ENCODE measurements around the gene TM9SF1. TPM values are rescaled to one million over a fixed set of nuclear protein-coding genes. Genes with fewer than 3 reads are reported as not detected.

TM9SF1 gene
- total and polyA plus RNA-seq, 2 of the 13 experiments (the other 11 are each of a cell fraction or from before 2014, with no cell fraction given), result 83.2 to 110 TPM

DNA sequence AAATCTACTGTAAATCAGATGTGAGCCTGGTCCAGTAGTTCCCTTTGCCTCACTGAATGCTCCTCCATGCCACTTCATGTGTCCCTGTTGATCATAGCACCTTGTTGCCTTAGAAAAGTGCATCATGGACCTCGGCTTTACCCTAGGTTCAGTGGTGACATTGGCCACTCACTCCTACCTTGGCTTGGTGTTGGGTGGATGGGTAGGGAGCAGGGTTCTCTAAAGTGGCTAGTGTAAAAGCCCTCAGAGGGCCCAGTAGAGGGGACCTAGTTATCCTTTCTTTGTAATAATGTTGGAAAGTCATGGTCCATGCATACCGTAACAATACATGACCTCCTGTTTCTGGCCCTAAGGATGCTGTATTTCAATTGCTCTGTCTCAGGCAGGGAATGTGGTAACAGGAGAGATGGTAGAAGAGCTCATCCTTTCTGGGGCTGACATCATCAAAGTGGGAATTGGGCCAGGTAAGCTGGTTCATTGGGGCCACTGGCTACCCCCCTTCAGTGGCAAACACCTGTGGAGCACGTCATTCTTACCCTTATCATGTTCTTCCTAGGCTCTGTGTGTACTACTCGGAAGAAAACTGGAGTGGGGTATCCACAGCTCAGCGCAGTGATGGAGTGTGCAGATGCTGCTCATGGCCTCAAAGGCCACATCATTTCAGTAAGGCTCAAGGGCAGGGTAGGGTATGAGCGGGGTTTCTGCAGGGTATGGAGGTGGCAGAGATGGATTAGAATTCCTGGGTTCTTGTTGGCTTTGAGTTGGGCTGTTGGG, 41.6 kb upstream of the TM9SF1 start:
- ChIA-PET POLR2A (interaction anchor here (1.1 to 18.0 kb wide), 6 partner anchors 8 to 122 kb away, joined by 3 to 850 read pairs (median 44); partner anchors contain the start of genes CHMP4A, CIDEB, DCAF11 and DHRS1), CTCF (ENCODE audit: low intra/inter-chr PET ratio, low total read pairs) (no interaction called here)
- Histone ChIP-seq H3K9ac (ENCODE audit: insufficient read depth, low read depth, low read length) (no peak overlapping the region), H3K4me1 (ENCODE audit: insufficient read depth, low read length) (peaks cover 47% of the 10 kb centered on the region), H3K9me3 (ENCODE audit: low read length) (no peaks in the 10 kb centered on the region), H3K4me2 (ENCODE audit: low read depth, low read length) (no peak overlapping the region), H3K36me3 (replicated peaks in 1 of 2; ENCODE audit: control insufficient read depth in 1 of 2, insufficient read depth in 2 of 2, low read length in 2 of 2) (peaks cover 44 to 70% of the 10 kb centered on the region in 2 experiments), H3K27me3 (ENCODE audit: control insufficient read depth in 1 of 2, insufficient read depth in 2 of 2, low read length in 2 of 2) (no peaks in the 10 kb centered on the region; a peak in 1 of 5 replicates), H3K4me3 (replicated peaks in 1 of 3; ENCODE audit: insufficient read depth in 1 of 3, low read depth in 2 of 3, low read length in 3 of 3) (no peak overlapping the region), H3K27ac (ENCODE audit: extremely low read length, insufficient read depth, low read length) (no peak overlapping the region), H3K79me2 (ENCODE audit: insufficient read depth, low read length) (peaks cover 39% of the 10 kb centered on the region), H4K20me1 (ENCODE audit: insufficient read depth, low read length) (peaks cover 5% of the 10 kb centered on the region; the same call in 1 of the 2 replicates), H2AFZ (ENCODE audit: low read length) (no peak overlapping the region)
- intact Hi-C loops (cut with micrococcal nuclease; ENCODE audit: unreplicated experiment), result loop anchor here (10.0 kb wide), 1 partner anchor 1188 kb away; no protein-coding TSS in a partner anchor
- 99% methylated on average over 6 of the region's 6 CpGs for WGBS (ENCODE audit: low lambda C conversion rate)
- in situ Hi-C loops (cut with HindIII; ENCODE audit: extremely low pct_ligation_motif_present, low pct_unique_long_range_greater_than_20kb), result no loop called here
- FAIRE-seq (no peak), DNase-seq (ENCODE audit: low spot score) (no peak), ATAC-seq (no peak)
- BruUV-seq (replicated peaks), result no TSS peak
- TF ChIP-seq ZNF609 (CRISPR knock-in tag; IDR thresholded peaks at IDR 0.05; ENCODE audit: borderline replicate concordance), result peak; percentile 51; the same call in 1 of the 2 replicates
- TF ChIP-seq HOXA7 (CRISPR knock-in tag; IDR thresholded peaks at IDR 0.05), result no peak
- TF ChIP-seq, protein P1, sequence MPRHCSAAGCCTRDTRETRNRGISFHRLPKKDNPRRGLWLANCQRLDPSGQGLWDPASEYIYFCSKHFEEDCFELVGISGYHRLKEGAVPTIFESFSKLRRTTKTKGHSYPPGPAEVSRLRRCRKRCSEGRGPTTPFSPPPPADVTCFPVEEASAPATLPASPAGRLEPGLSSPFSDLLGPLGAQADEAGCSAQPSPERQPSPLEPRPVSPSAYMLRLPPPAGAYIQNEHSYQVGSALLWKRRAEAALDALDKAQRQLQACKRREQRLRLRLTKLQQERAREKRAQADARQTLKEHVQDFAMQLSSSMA (CRISPR knock-in tag; IDR thresholded peaks at IDR 0.05), result 0 out of 2 replicates have a peak, but pooled peaks have one; percentile 38
- TF ChIP-seq SSRP1 (CRISPR knock-in tag; IDR thresholded peaks at IDR 0.05), result peak; percentile 90
- peak; percentile 56; the same call in 1 of the 2 replicates for TF ChIP-seq POLR2G (IDR thresholded peaks at IDR 0.05; ENCODE audit: low read depth, low read length)
- 0 out of 2 replicates have a peak, but pooled peaks have one; percentile 64 for TF ChIP-seq HOXA9 (CRISPR knock-in tag; IDR thresholded peaks at IDR 0.05; ENCODE audit: borderline replicate concordance)
- TF ChIP-seq POLR2AphosphoS5 (IDR thresholded peaks at IDR 0.05; ENCODE audit: low read depth, low read length), result peak; percentile 39
- no peak for TF ChIP-seq AGO2 (optimal IDR thresholded peaks at IDR 0.05; ENCODE audit: low read depth, low read length)
- peak; percentile 58 for TF ChIP-seq CCAR2 (optimal IDR thresholded peaks at IDR 0.05; ENCODE audit: low read depth, low read length)
- peak; percentile 17 for TF ChIP-seq RBM22 (optimal IDR thresholded peaks at IDR 0.05; ENCODE audit: low read length)
- no peak for TF ChIP-seq ZBTB21 (CRISPR knock-in tag; IDR thresholded peaks at IDR 0.05)
- no peak for TF ChIP-seq MTERF4 (CRISPR knock-in tag; IDR thresholded peaks at IDR 0.05)
- TF ChIP-seq NPAS2 (CRISPR knock-in tag; IDR thresholded peaks at IDR 0.05; ENCODE audit: borderline replicate concordance), result no peak
- TF ChIP-seq, protein P2, sequence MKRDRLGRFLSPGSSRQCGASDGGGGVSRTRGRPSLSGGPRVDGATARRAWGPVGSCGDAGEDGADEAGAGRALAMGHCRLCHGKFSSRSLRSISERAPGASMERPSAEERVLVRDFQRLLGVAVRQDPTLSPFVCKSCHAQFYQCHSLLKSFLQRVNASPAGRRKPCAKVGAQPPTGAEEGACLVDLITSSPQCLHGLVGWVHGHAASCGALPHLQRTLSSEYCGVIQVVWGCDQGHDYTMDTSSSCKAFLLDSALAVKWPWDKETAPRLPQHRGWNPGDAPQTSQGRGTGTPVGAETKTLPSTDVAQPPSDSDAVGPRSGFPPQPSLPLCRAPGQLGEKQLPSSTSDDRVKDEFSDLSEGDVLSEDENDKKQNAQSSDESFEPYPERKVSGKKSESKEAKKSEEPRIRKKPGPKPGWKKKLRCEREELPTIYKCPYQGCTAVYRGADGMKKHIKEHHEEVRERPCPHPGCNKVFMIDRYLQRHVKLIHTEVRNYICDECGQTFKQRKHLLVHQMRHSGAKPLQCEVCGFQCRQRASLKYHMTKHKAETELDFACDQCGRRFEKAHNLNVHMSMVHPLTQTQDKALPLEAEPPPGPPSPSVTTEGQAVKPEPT (CRISPR knock-in tag; IDR thresholded peaks at IDR 0.05; ENCODE audit: low read depth), result 0 out of 2 replicates have a peak, but pooled peaks have one; percentile 35
- no peak for TF ChIP-seq ZFP36L1 (CRISPR knock-in tag; IDR thresholded peaks at IDR 0.05)
